GF-D8 (cell line): ENCODE data around the gene MACROD2.

Source experiments
- DNase-seq: peaks from one replicate; lab custom pipeline; 2025; lab: John Stamatoyannopoulos, UW

MACROD2 gene

GRCh38 chr20:15445056-15445840 lies 1449.9 kb downstream of the MACROD2 start:
- DNase-seq = no peak

GRCh38 chr20:15446373-15446772 lies 1451.1 kb downstream of the MACROD2 start:
- DNase-seq = no peak

GRCh38 chr20:15447549-15447948 lies 1452.2 kb downstream of the MACROD2 start:
- no peak for DNase-seq

- no peak for DNase-seq
Measured at GRCh38 chr20:15449061-15449460, 1453.7 kb downstream of the MACROD2 start.

GRCh38 chr20:15451241-15451640 lies 1455.9 kb downstream of the MACROD2 start:
- DNase-seq = no peak

- DNase-seq = no peak
Measured at GRCh38 chr20:15455279-15455678, 1460.0 kb downstream of the MACROD2 start.

GRCh38 chr20:15461938-15462337 lies 1466.6 kb downstream of the MACROD2 start:
- DNase-seq = no peak

GRCh38 chr20:15475483-15475882 lies 1480.2 kb downstream of the MACROD2 start:
- no peak for DNase-seq

GRCh38 chr20:15476186-15476585 lies 1480.9 kb downstream of the MACROD2 start:
- no peak for DNase-seq

GRCh38 chr20:15476781-15477180 lies 1481.5 kb downstream of the MACROD2 start:
- no peak for DNase-seq

- DNase-seq = no peak
Measured at GRCh38 chr20:15482525-15482924, 1487.2 kb downstream of the MACROD2 start.

- no peak for DNase-seq
Measured at GRCh38 chr20:15485519-15485918, 1490.2 kb downstream of the MACROD2 start.

- no peak for DNase-seq
Measured at GRCh38 chr20:15487030-15487429, 1491.7 kb downstream of the MACROD2 start.

GRCh38 chr20:15487682-15488081 lies 1492.4 kb downstream of the MACROD2 start:
- no peak for DNase-seq

GRCh38 chr20:15491575-15491974 lies 1496.3 kb downstream of the MACROD2 start:
- no peak for DNase-seq

GRCh38 chr20:15494851-15495250 lies 1499.5 kb downstream of the MACROD2 start:
- no peak for DNase-seq

GRCh38 chr20:15496501-15497039 lies 1501.3 kb downstream of the MACROD2 start:
- DNase-seq = no peak

GRCh38 chr20:15498926-15499325 lies 1503.6 kb downstream of the MACROD2 start:
- DNase-seq = no peak

- DNase-seq = no peak
Measured at GRCh38 chr20:15506311-15506710, 1511.0 kb downstream of the MACROD2 start.

- no peak for DNase-seq
Measured at GRCh38 chr20:15507151-15507550, 1511.8 kb downstream of the MACROD2 start.

GRCh38 chr20:15511551-15511950 lies 1516.2 kb downstream of the MACROD2 start:
- no peak for DNase-seq

GRCh38 chr20:15512916-15513315 lies 1517.6 kb downstream of the MACROD2 start:
- DNase-seq = no peak

- DNase-seq = no peak
Measured at GRCh38 chr20:15515691-15516090, 1520.4 kb downstream of the MACROD2 start.
